HEK293 (cell line): Measurements from ENCODE around the gene FCER2.

Experiments used
- GLIS2 ChIP-seq: fragments of 450-650 bp; formaldehyde crosslinking; IDR thresholded peaks from 2 replicates; pipeline ENCODE4 v1.5.1; 2016; ENCODE audit warnings: missing biosample characterization, missing genetic modification characterization
- ZBTB21 ChIP-seq: fragments of 450-650 bp; formaldehyde crosslinking; IDR thresholded peaks from 2 replicates; pipeline ENCODE4 v1.5.1; 2017; ENCODE audit warnings: missing biosample characterization, missing genetic modification characterization
- ZFHX2 ChIP-seq: fragments of 450-650 bp; formaldehyde crosslinking; conservative IDR thresholded peaks from 2 replicates; pipeline ENCODE4 v1.5.1; 2016; ENCODE audit warnings: missing biosample characterization, missing genetic modification characterization
- ZNF140 ChIP-seq: fragments of 450-650 bp; formaldehyde crosslinking; IDR thresholded peaks from 2 replicates; pipeline ENCODE4 v1.5.1; 2016; ENCODE audit warnings: missing biosample characterization, missing genetic modification characterization
- ZNF2 ChIP-seq: fragments of 450-650 bp; formaldehyde crosslinking; IDR thresholded peaks from 2 replicates; pipeline ENCODE4 v1.5.1; 2016; ENCODE audit warnings: missing biosample characterization, missing genetic modification characterization
- ZNF324 ChIP-seq: fragments of 450-650 bp; formaldehyde crosslinking; IDR thresholded peaks from 2 replicates; pipeline ENCODE4 v1.5.1; 2016; ENCODE audit warnings: missing biosample characterization, missing genetic modification characterization
- ZNF391 ChIP-seq: fragments of 450-650 bp; formaldehyde crosslinking; IDR thresholded peaks from 2 replicates; pipeline ENCODE4 v1.5.1; 2016; ENCODE audit warnings: low read depth, missing biosample characterization, missing genetic modification characterization, borderline replicate concordance
- ZNF433 ChIP-seq: fragments of 450-650 bp; formaldehyde crosslinking; IDR thresholded peaks from 2 replicates; pipeline ENCODE4 v1.5.1; 2016; ENCODE audit warnings: missing biosample characterization, missing genetic modification characterization, low read depth
- ZNF521 ChIP-seq: fragments of 450-650 bp; formaldehyde crosslinking; IDR thresholded peaks from 2 replicates; pipeline ENCODE4 v1.5.1; 2017; ENCODE audit warnings: missing biosample characterization, mild to moderate bottlenecking, missing genetic modification characterization
- ZNF549 ChIP-seq: fragments of 450-650 bp; IDR thresholded peaks from 2 replicates; pipeline ENCODE4 v1.5.1; 2018; ENCODE audit warnings: missing biosample characterization, missing genetic modification characterization, mild to moderate bottlenecking, inconsistent platforms, moderate library complexity
- ZNF658 ChIP-seq: fragments of 450-650 bp; formaldehyde crosslinking; IDR thresholded peaks from 2 replicates; pipeline ENCODE4; 2016; ENCODE audit warnings: missing biosample characterization, missing genetic modification characterization
- ZNF830 ChIP-seq: fragments of 450-650 bp; IDR thresholded peaks from 2 replicates; pipeline ENCODE4 v1.5.0; 2018; ENCODE audit warnings: missing biosample characterization, missing genetic modification characterization, low read depth, mild to moderate bottlenecking, moderate library complexity
- TF ChIP-seq, protein P1 (sequence below): fragments of 450-650 bp; formaldehyde crosslinking; IDR thresholded peaks from 2 replicates; pipeline ENCODE4 v1.5.1; 2016; ENCODE audit warnings: missing biosample characterization, missing genetic modification characterization
- TF ChIP-seq, protein P2 (sequence below): fragments of 450-650 bp; formaldehyde crosslinking; IDR thresholded peaks from 2 replicates; pipeline ENCODE4 v1.5.1; 2016; ENCODE audit warnings: missing biosample characterization, missing genetic modification characterization

- TF ChIP-seq, protein P1, sequence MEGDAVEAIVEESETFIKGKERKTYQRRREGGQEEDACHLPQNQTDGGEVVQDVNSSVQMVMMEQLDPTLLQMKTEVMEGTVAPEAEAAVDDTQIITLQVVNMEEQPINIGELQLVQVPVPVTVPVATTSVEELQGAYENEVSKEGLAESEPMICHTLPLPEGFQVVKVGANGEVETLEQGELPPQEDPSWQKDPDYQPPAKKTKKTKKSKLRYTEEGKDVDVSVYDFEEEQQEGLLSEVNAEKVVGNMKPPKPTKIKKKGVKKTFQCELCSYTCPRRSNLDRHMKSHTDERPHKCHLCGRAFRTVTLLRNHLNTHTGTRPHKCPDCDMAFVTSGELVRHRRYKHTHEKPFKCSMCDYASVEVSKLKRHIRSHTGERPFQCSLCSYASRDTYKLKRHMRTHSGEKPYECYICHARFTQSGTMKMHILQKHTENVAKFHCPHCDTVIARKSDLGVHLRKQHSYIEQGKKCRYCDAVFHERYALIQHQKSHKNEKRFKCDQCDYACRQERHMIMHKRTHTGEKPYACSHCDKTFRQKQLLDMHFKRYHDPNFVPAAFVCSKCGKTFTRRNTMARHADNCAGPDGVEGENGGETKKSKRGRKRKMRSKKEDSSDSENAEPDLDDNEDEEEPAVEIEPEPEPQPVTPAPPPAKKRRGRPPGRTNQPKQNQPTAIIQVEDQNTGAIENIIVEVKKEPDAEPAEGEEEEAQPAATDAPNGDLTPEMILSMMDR (tag by site-specific recombination): no peak
- TF ChIP-seq ZNF658 (no peak), ZBTB21 (tag by site-specific recombination) (no peak), ZNF140 (tag by site-specific recombination) (no peak), ZNF2 (no peak), ZNF830 (tag by site-specific recombination) (no peak), ZFHX2 (no peak), GLIS2 (tag by site-specific recombination) (no peak), ZNF433 (tag by site-specific recombination) (no peak), ZNF391 (tag by site-specific recombination) (no peak), ZNF521 (no peak), ZNF324 (no peak), ZNF549 (tag by site-specific recombination) (no peak)
- TF ChIP-seq, protein P2, sequence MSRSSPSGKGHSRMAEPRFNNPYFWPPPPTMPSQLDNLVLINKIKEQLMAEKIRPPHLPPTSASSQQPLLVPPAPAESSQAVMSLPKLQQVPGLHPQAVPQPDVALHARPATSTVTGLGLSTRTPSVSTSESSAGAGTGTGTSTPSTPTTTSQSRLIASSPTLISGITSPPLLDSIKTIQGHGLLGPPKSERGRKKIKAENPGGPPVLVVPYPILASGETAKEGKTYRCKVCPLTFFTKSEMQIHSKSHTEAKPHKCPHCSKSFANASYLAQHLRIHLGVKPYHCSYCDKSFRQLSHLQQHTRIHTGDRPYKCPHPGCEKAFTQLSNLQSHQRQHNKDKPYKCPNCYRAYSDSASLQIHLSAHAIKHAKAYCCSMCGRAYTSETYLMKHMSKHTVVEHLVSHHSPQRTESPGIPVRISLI (tag by site-specific recombination): no peak
Observed at GRCh38 chr19:7744199-7744786, 42.4 kb upstream of the FCER2 start.
